Measurements from ENCODE around the gene GNG7. TPM values are rescaled to one million over a fixed set of nuclear protein-coding genes. Genes with fewer than 3 reads are reported as not detected.
A peak's percentile ranks its signal among the peaks of the same experiment; 100 is the strongest.
"Not testable (repeated sequence)": the region's sequence is repeated elsewhere in the genome, so short reads cannot be mapped to it uniquely, and the experiment has no call there.

The GNG7 gene
- total RNA-seq, 1 experiment from 2014 or later, result 9.6 TPM

DNA sequence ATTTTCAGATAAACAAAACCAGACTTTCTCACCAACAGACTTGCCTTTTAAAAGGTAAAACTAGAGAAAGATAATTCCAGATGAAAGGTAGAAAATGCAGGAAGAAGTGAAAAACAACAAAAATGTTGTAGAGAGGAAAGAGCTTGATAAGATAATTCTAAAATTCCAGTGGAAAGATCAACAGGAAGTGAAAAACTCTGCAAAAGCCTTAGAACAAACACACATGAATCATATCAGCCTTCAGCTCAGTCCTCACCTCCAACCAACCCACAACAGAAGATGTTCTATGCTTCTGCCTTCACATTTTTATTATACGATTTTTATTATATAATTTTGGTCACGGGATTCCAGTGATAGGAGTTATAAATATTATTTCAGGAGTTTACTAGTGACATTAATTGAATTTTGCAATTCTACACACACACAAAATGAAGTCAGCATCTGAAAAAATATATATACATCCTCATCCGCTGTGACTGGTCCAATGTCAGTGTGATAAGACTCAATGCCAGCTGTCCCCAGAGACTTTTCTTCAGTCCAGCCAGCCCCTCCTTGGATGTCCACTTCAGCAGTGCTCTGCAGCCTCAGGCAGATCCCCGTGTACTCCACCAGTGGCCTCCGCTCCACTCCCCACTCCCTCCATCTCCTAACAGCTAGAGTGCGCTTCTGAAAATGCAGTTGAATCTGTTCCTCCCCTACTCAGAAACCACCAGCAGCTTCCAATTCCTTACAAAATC, 168.6 kb downstream of the GNG7 start (continued):
- TF ChIP-seq, protein P1, sequence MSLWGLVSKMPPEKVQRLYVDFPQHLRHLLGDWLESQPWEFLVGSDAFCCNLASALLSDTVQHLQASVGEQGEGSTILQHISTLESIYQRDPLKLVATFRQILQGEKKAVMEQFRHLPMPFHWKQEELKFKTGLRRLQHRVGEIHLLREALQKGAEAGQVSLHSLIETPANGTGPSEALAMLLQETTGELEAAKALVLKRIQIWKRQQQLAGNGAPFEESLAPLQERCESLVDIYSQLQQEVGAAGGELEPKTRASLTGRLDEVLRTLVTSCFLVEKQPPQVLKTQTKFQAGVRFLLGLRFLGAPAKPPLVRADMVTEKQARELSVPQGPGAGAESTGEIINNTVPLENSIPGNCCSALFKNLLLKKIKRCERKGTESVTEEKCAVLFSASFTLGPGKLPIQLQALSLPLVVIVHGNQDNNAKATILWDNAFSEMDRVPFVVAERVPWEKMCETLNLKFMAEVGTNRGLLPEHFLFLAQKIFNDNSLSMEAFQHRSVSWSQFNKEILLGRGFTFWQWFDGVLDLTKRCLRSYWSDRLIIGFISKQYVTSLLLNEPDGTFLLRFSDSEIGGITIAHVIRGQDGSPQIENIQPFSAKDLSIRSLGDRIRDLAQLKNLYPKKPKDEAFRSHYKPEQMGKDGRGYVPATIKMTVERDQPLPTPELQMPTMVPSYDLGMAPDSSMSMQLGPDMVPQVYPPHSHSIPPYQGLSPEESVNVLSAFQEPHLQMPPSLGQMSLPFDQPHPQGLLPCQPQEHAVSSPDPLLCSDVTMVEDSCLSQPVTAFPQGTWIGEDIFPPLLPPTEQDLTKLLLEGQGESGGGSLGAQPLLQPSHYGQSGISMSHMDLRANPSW (CRISPR knock-in tag; conservative IDR thresholded peaks at IDR 0.05; ENCODE audit: low read depth), result no peak

DNA sequence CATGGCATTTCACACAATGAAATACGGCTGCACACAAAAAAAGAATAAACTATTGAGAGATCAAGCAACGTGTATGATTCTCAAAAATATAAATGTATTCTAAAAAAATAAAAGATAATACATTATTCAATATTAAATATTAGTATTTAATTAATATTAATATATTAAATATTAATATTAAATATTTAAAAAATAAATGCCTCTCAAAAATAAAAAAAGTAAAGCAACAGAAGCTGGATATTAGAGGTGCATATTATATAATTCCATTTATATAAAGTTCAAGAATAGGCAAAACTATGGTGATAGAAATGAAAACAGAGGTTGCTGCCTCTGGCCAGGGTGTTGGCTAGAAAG, 169.4 kb downstream of the GNG7 start:
- POLR2A ChIA-PET, result no interaction called here
- ATAC-seq (no peak), DNase-seq (ENCODE audit: low spot score) (no peak)
- no peaks in the 10 kb centered on the region for H3K27me3 Mint-ChIP-seq (ENCODE audit: low read depth)
- H3K4me3 Mint-ChIP-seq, result no peak overlapping the region
- H3K36me3 Mint-ChIP-seq, result peaks cover 20% of the 10 kb centered on the region
- H3K27ac Mint-ChIP-seq, result no peak overlapping the region
- peaks cover 32% of the 10 kb centered on the region for H3K9me3 Mint-ChIP-seq
- TF ChIP-seq SP1 (CRISPR knock-in tag; conservative IDR thresholded peaks at IDR 0.05) (no peak), HMGA2 (CRISPR knock-in tag; IDR thresholded peaks at IDR 0.05) (peak; percentile 98)
- H3K4me1 Mint-ChIP-seq, result no peaks in the 10 kb centered on the region
- CTCF ChIA-PET, result no interaction called here

DNA sequence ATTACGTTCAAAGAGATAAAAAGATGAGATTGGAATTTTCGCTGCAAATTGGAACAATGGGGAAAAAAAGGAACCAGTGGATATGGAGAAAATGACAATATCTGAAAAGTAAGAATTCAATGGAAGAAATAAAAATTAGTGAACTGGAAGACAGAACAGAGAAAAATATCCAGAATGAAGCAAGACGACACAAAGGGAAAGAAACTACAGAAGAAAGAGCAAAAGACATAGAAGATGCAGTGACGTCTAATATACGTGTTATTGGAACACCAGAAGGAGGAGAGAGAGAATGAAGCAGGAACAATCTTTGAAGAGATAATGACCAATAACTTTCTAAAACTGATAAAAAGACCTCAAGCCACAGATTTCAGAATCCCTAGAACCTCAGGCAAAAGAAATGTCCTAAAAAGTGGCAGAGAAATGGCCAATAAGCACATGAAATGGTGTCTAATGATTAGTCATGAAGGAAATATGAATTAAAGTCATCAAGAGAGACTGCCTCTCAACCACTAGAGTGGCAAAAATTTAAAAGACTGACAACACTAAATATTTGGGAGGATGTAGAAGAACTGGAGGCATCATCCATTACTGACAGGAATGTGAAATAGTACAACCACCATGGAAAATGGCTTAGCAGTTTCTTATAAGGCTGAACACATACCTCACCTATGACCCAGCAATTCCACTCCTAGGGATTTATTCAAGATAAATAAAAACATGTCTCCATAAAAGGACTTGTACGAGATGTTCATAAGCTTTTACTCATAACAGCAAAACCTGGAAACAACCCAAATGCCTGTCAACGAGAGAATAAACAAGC, 170.0 kb downstream of the GNG7 start:
- ChIA-PET POLR2A (no interaction called here), CTCF (interaction anchor here (0.7 kb wide), 1 partner anchor 9 kb away, joined by 3 read pairs; no protein-coding TSS in a partner anchor)

DNA sequence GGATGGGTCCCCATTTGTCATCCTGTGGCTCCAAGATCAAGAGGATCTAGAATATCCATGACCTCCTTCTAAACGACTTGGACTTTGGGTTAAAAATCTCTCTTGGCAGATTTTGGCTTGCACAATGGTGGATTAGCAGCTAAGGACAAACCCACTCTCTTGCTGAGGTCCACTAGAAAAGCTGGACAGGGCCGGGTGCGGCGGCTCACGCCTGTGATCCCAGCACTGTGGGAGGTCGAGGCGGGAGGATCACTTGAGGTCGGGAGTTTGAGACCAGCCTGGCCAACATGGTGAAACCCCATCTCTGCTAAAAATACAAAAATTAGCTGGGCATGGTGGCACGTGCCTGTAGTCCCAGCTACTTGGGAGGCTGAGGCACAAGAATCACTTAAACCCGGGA, 172.6 kb downstream of the GNG7 start:
- ChIA-PET CTCF (interaction anchor here (1.0 to 1.2 kb wide), 3 partner anchors 11 to 84 kb away, joined by 3 read pairs; no protein-coding TSS in a partner anchor), POLR2A (interaction anchor here (3.6 kb wide), 1 partner anchor 54 kb away, joined by 12 read pairs; the partner anchor contains the start of gene GADD45B)
- DNase-seq (ENCODE audit: low spot score); H3K4me1 Mint-ChIP-seq; H3K27ac Mint-ChIP-seq; H3K27me3 Mint-ChIP-seq (ENCODE audit: low read depth); ATAC-seq; H3K4me3 Mint-ChIP-seq: not testable (repeated sequence)
- Mint-ChIP-seq H3K36me3 (peaks cover 19% of the 10 kb centered on the region), H3K9me3 (peaks cover 25% of the 10 kb centered on the region)

More for the DNA sequence above, 170.0 kb downstream of the GNG7 start:
- TF ChIP-seq GTF2I (CRISPR knock-in tag; conservative IDR thresholded peaks at IDR 0.05), result no peak
- no peak for ATAC-seq
- H3K4me3 Mint-ChIP-seq, result no peak overlapping the region
- no peak overlapping the region for H3K27ac Mint-ChIP-seq
- H3K27me3 Mint-ChIP-seq (ENCODE audit: low read depth), result no peaks in the 10 kb centered on the region
- H3K36me3 Mint-ChIP-seq, result peaks cover 20% of the 10 kb centered on the region
- peaks cover 32% of the 10 kb centered on the region for H3K9me3 Mint-ChIP-seq
- DNase-seq (ENCODE audit: low spot score), result no peak
- no peaks in the 10 kb centered on the region for H3K4me1 Mint-ChIP-seq

DNA sequence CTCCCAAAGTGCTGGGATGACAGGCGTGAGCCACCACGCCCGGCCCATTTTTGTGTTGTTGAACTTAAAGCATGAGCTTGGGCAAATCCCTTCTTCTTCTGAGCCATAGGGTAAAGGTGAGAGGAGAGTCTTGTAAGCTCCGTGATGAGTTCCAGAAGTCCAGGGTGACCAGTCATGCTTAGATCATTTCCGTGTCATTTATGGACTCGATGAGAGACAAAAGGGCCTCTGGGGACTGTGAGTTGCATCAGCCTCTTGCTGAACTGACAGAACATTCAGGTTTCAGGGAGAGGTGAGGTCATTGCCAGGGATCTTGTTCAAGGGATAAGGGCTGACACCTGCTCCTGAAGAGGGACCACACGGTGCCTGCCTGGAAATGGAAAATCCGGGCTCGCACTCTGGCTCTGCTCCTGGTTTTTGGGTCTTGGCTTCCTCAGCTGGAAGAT, 173.0 kb downstream of the GNG7 start:
- DNase-seq (ENCODE audit: low spot score) (no peak), ATAC-seq (no peak)
- Mint-ChIP-seq H3K4me1 (peaks cover 8% of the 10 kb centered on the region), H3K27ac (no peak overlapping the region), H3K9me3 (peaks cover 20% of the 10 kb centered on the region), H3K36me3 (peaks cover 14% of the 10 kb centered on the region), H3K4me3 (no peak overlapping the region), H3K27me3 (ENCODE audit: low read depth) (no peaks in the 10 kb centered on the region)
- POLR2A ChIA-PET, result interaction anchor here (3.6 kb wide), 1 partner anchor 53 kb away, joined by 12 read pairs; the partner anchor contains the start of gene GADD45B
- CTCF ChIA-PET, result interaction anchor here (1.0 to 1.8 kb wide), 3 partner anchors 50 to 84 kb away, joined by 3 to 6 read pairs (median 3); no protein-coding TSS in a partner anchor
- TF ChIP-seq, protein P2, sequence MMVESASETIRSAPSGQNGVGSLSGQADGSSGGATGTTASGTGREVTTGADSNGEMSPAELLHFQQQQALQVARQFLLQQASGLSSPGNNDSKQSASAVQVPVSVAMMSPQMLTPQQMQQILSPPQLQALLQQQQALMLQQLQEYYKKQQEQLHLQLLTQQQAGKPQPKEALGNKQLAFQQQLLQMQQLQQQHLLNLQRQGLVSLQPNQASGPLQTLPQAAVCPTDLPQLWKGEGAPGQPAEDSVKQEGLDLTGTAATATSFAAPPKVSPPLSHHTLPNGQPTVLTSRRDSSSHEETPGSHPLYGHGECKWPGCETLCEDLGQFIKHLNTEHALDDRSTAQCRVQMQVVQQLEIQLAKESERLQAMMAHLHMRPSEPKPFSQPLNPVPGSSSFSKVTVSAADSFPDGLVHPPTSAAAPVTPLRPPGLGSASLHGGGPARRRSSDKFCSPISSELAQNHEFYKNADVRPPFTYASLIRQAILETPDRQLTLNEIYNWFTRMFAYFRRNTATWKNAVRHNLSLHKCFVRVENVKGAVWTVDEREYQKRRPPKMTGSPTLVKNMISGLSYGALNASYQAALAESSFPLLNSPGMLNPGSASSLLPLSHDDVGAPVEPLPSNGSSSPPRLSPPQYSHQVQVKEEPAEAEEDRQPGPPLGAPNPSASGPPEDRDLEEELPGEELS (CRISPR knock-in tag; IDR thresholded peaks at IDR 0.05), result no peak
- TF ChIP-seq JAZF1 (CRISPR knock-in tag; IDR thresholded peaks at IDR 0.05) (no peak), GABPB1 (CRISPR knock-in tag; IDR thresholded peaks at IDR 0.05) (peak; percentile 99), MXD4 (CRISPR knock-in tag; IDR thresholded peaks at IDR 0.05; ENCODE audit: borderline replicate concordance) (no peak)

All from WTC11 (cell line).